Choroid plexus epithelial cell (primary cell): ENCODE results near the gene HSF4.
A peak's percentile ranks its signal among the peaks of the same experiment; 100 is the strongest.

ENCODE experiments used
- DNase-seq: peaks from one replicate; pipeline ENCODE4 v3.0.0-alpha.2; 2010; ENCODE audit warnings: low read depth
- H3K4me3 ChIP-seq: 2 replicates; pipeline ENCODE4 v1.5.1; 2011; ENCODE audit warnings: low read depth, mild to moderate bottlenecking, control low read depth, low read length, moderate library complexity
- TF ChIP-seq, protein P1 (sequence below): conservative IDR thresholded peaks from 2 replicates; pipeline ENCODE4 v1.5.1; 2011; ENCODE audit warnings: low read depth, mild to moderate bottlenecking, control low read depth, inconsistent platforms, low read length, moderate library complexity

Gene HSF4

GRCh38 chr16:67145746-67146145, 18.8 kb upstream of the HSF4 start:
- TF ChIP-seq, protein P1, sequence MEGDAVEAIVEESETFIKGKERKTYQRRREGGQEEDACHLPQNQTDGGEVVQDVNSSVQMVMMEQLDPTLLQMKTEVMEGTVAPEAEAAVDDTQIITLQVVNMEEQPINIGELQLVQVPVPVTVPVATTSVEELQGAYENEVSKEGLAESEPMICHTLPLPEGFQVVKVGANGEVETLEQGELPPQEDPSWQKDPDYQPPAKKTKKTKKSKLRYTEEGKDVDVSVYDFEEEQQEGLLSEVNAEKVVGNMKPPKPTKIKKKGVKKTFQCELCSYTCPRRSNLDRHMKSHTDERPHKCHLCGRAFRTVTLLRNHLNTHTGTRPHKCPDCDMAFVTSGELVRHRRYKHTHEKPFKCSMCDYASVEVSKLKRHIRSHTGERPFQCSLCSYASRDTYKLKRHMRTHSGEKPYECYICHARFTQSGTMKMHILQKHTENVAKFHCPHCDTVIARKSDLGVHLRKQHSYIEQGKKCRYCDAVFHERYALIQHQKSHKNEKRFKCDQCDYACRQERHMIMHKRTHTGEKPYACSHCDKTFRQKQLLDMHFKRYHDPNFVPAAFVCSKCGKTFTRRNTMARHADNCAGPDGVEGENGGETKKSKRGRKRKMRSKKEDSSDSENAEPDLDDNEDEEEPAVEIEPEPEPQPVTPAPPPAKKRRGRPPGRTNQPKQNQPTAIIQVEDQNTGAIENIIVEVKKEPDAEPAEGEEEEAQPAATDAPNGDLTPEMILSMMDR: no peak

GRCh38 chr16:67146523-67147357, 17.8 kb upstream of the HSF4 start:
- DNase-seq: no peak
- TF ChIP-seq, protein P1: peak; percentile 32
- H3K4me3 ChIP-seq: no peak overlapping the region

More at GRCh38 chr16:67145746-67146145, 18.8 kb upstream of the HSF4 start:
- no peak overlapping the region for H3K4me3 ChIP-seq
- no peak for DNase-seq

DNA sequence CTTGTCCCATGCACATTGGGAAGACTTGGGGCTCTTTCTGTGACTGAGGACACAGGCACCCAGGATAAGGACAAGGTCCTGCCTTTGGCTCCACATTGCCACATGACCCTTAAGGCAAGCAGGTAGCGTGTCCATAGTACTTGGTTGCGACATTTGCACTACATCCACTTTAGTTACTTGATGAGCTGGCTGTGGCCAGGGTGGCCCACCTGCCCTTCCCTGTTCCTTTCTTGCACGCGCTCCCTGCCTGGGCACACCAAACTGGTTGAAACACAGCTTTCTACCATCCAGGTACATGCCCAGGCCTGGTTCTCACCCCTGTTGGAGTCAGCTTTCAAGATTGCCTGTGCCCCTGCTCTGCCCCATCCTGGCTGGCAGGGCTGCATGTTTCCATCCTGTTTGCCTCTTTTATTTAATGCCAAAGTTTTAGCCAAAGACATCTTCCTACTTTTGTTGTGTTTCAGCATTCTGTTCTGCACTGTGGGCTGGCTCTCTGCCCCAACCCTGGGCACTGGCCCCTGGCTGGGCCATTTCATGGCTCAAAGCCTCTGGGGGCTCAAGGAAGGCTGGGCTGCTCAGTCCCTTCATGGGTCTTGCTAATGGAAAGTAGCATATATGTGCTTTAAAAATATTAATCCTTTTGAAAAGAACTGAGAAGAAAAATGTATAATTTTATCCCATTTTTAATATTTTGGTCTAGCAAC, 17.0 kb upstream of the HSF4 start:
- no peak overlapping the region for H3K4me3 ChIP-seq
- TF ChIP-seq, protein P1: no peak
- DNase-seq: no peak

DNA sequence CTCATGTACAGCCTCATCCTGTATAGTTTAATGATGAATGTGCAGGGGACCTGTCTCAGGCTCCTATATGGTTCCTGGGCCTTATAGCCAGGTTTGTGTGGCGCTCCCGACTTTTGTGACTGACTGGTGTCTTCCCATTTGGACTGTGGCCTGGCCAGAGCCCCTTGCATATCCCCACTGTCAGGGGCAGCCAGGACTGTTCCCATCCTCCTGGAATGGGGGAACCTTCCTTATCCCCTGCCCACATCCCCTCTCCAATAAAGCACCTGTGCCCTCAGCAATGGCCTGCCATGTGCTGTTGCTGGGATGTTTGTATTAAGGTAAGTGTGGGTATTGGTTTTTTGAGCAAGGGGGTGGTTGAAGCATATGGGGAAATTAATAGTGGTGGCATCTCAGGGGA, 16.3 kb upstream of the HSF4 start:
- DNase-seq: no peak
- H3K4me3 ChIP-seq: no peak overlapping the region
- TF ChIP-seq, protein P1: no peak

DNA sequence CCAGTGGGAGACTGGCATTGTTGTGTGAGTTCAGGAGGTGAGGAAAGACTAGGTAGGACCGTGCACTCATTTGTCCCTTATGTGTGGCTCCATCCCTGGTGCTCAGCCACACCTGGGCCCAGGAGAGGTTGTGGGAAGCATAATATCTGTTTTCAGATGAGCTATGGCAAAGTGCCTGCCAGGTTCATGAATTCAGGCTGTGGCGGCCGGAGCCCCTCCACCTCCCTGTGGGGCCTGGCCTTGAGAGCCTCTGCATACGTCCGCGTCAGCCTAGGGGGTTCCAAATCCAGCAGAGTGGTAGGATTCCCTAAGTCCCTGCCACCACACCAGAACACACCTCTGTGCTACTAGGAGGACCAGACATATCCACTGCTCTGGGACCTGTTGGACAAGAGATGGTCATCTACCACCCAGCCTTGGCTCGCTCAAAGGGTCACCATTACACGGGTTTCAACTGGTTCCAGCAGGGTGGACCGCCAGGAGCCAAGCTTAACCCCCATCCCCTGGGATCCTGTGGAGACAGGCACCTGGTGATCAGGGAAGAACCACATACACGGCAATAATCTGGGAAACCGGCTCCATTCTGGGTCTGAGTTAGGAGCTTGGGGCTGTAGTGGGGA, 15.8 kb upstream of the HSF4 start:
- no peak overlapping the region for H3K4me3 ChIP-seq
- TF ChIP-seq, protein P1: no peak
- no peak for DNase-seq

- TF ChIP-seq, protein P1: no peak
- no peak for DNase-seq
- peak overlapping the region; percentile 79 for H3K4me3 ChIP-seq
Measured at GRCh38 chr16:67149276-67150046, 15.1 kb upstream of the HSF4 start.
